HepG2 (cell line): ENCODE data around the gene SEMA3B. TPM values are rescaled to one million over a fixed set of nuclear protein-coding genes. Genes with fewer than 3 reads are reported as not detected.

Experiments used
- ARID5B ChIP-seq: IDR thresholded peaks from 2 replicates; pipeline ENCODE4 v1.4.0; 2020; ENCODE audit warnings: mild to moderate bottlenecking, missing genetic modification reagents
- ETV6 ChIP-seq: sonication (generic); formaldehyde crosslinking; conservative IDR thresholded peaks from 2 replicates; pipeline ENCODE4 v1.4.0; 2020; ENCODE audit warnings: missing genetic modification reagents
- MYNN ChIP-seq: sonication (generic); formaldehyde crosslinking; IDR thresholded peaks from 2 replicates; pipeline ENCODE4 v1.4.0; 2020; ENCODE audit warnings: mild to moderate bottlenecking, low read depth, missing genetic modification reagents
- NBN ChIP-seq: fragments of 450-650 bp; conservative IDR thresholded peaks from 2 replicates; pipeline ENCODE4 v1.6.1; 2017
- NCOA1 ChIP-seq: sonication (generic); formaldehyde crosslinking; IDR thresholded peaks from 2 replicates; pipeline ENCODE4 v1.9.0; 2021; ENCODE audit warnings: missing genetic modification reagents
- TAF15 ChIP-seq: fragments of 200-400 bp; formaldehyde crosslinking; IDR thresholded peaks from one replicate; pipeline ENCODE4 v1.6.1; 2018; ENCODE audit warnings: mild to moderate bottlenecking, low read depth, low read length; ENCODE audit not compliant: poor library complexity, severe bottlenecking
- ZMYM4 ChIP-seq: sonication (generic); formaldehyde crosslinking; IDR thresholded peaks from 2 replicates; pipeline ENCODE4 v1.8.1; 2023; ENCODE audit warnings: mild to moderate bottlenecking, missing genetic modification reagents
- polyA plus RNA-seq, 8 experiments: library from polyadenylated mRNA; depleted of rRNA in 3 of 8; stranded (reverse) in 7 of 8; unstranded in 1 of 8; fragments of >200 nt; fragmentation: Illumina TruSeq in 4 of 8; extraction: Trizol in 4 of 8; gene quantifications; 2 replicates each; pipeline versions ENCODE4 v1.2.1 to v1.2.3, GENCODE V29; 2011 to 2016; ENCODE audit warnings: low read depth in 4 of 8, missing spikeins in 1 of 8, mixed read lengths in 1 of 8; ENCODE audit not compliant: insufficient read depth in 1 of 8
- total RNA-seq, 5 experiments: library from RNA; depleted of rRNA; stranded (reverse); fragments of >200 nt; fragmentation: Illumina TruSeq; extraction: Trizol; gene quantifications; 2 replicates each; pipeline ENCODE4 v1.2.3, GENCODE V29; 2016; ENCODE audit warnings: low read depth in 1 of 5
- TF ChIP-seq, protein P1 (sequence below): sonication (generic); formaldehyde crosslinking; IDR thresholded peaks from 2 replicates; pipeline ENCODE4 v1.9.0; 2021; ENCODE audit warnings: mild to moderate bottlenecking, missing genetic modification reagents
- TF ChIP-seq, protein P2 (sequence below): sonication (generic); formaldehyde crosslinking; IDR thresholded peaks from 2 replicates; pipeline ENCODE4 v1.4.0; 2020; ENCODE audit warnings: missing genetic modification reagents, borderline replicate concordance
- TF ChIP-seq, protein P3 (sequence below): sonication (generic); formaldehyde crosslinking; IDR thresholded peaks from 2 replicates; pipeline ENCODE4 v1.4.0; 2020; ENCODE audit warnings: mild to moderate bottlenecking, missing genetic modification reagents, borderline replicate concordance

The SEMA3B gene
- total and polyA plus RNA-seq, 2 of the 13 experiments (the other 11 are each of a cell fraction or from before 2014, with no cell fraction given) = 93.2 to 158 TPM

- TF ChIP-seq ARID5B (CRISPR knock-in tag) = no peak
- TF ChIP-seq, protein P1, sequence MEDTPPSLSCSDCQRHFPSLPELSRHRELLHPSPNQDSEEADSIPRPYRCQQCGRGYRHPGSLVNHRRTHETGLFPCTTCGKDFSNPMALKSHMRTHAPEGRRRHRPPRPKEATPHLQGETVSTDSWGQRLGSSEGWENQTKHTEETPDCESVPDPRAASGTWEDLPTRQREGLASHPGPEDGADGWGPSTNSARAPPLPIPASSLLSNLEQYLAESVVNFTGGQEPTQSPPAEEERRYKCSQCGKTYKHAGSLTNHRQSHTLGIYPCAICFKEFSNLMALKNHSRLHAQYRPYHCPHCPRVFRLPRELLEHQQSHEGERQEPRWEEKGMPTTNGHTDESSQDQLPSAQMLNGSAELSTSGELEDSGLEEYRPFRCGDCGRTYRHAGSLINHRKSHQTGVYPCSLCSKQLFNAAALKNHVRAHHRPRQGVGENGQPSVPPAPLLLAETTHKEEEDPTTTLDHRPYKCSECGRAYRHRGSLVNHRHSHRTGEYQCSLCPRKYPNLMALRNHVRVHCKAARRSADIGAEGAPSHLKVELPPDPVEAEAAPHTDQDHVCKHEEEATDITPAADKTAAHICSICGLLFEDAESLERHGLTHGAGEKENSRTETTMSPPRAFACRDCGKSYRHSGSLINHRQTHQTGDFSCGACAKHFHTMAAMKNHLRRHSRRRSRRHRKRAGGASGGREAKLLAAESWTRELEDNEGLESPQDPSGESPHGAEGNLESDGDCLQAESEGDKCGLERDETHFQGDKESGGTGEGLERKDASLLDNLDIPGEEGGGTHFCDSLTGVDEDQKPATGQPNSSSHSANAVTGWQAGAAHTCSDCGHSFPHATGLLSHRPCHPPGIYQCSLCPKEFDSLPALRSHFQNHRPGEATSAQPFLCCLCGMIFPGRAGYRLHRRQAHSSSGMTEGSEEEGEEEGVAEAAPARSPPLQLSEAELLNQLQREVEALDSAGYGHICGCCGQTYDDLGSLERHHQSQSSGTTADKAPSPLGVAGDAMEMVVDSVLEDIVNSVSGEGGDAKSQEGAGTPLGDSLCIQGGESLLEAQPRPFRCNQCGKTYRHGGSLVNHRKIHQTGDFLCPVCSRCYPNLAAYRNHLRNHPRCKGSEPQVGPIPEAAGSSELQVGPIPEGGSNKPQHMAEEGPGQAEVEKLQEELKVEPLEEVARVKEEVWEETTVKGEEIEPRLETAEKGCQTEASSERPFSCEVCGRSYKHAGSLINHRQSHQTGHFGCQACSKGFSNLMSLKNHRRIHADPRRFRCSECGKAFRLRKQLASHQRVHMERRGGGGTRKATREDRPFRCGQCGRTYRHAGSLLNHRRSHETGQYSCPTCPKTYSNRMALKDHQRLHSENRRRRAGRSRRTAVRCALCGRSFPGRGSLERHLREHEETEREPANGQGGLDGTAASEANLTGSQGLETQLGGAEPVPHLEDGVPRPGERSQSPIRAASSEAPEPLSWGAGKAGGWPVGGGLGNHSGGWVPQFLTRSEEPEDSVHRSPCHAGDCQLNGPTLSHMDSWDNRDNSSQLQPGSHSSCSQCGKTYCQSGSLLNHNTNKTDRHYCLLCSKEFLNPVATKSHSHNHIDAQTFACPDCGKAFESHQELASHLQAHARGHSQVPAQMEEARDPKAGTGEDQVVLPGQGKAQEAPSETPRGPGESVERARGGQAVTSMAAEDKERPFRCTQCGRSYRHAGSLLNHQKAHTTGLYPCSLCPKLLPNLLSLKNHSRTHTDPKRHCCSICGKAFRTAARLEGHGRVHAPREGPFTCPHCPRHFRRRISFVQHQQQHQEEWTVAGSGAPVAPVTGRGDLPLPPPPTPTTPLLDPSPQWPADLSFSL (CRISPR knock-in tag) = no peak
- TF ChIP-seq TAF15 = no peak
- TF ChIP-seq, protein P2, sequence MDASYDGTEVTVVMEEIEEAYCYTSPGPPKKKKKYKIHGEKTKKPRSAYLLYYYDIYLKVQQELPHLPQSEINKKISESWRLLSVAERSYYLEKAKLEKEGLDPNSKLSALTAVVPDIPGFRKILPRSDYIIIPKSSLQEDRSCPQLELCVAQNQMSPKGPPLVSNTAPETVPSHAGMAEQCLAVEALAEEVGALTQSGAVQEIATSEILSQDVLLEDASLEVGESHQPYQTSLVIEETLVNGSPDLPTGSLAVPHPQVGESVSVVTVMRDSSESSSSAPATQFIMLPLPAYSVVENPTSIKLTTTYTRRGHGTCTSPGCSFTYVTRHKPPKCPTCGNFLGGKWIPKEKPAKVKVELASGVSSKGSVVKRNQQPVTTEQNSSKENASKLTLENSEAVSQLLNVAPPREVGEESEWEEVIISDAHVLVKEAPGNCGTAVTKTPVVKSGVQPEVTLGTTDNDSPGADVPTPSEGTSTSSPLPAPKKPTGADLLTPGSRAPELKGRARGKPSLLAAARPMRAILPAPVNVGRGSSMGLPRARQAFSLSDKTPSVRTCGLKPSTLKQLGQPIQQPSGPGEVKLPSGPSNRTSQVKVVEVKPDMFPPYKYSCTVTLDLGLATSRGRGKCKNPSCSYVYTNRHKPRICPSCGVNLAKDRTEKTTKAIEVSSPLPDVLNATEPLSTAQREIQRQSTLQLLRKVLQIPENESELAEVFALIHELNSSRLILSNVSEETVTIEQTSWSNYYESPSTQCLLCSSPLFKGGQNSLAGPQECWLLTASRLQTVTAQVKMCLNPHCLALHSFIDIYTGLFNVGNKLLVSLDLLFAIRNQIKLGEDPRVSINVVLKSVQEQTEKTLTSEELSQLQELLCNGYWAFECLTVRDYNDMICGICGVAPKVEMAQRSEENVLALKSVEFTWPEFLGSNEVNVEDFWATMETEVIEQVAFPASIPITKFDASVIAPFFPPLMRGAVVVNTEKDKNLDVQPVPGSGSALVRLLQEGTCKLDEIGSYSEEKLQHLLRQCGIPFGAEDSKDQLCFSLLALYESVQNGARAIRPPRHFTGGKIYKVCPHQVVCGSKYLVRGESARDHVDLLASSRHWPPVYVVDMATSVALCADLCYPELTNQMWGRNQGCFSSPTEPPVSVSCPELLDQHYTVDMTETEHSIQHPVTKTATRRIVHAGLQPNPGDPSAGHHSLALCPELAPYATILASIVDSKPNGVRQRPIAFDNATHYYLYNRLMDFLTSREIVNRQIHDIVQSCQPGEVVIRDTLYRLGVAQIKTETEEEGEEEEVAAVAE (CRISPR knock-in tag) = no peak
- TF ChIP-seq, protein P3, sequence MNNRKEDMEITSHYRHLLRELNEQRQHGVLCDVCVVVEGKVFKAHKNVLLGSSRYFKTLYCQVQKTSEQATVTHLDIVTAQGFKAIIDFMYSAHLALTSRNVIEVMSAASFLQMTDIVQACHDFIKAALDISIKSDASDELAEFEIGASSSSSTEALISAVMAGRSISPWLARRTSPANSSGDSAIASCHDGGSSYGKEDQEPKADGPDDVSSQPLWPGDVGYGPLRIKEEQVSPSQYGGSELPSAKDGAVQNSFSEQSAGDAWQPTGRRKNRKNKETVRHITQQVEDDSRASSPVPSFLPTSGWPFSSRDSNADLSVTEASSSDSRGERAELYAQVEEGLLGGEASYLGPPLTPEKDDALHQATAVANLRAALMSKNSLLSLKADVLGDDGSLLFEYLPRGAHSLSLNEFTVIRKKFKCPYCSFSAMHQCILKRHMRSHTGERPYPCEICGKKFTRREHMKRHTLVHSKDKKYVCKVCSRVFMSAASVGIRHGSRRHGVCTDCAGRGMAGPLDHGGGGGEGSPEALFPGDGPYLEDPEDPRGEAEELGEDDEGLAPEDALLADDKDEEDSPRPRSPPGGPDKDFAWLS (CRISPR knock-in tag) = no peak
- no peak for TF ChIP-seq ETV6 (CRISPR knock-in tag)
- no peak for TF ChIP-seq NCOA1 (CRISPR knock-in tag)
- no peak for TF ChIP-seq MYNN (CRISPR knock-in tag)
- TF ChIP-seq NBN = no peak
- TF ChIP-seq ZMYM4 = 0 out of 2 replicates have a peak, but pooled peaks have one; percentile 11
Measured at GRCh38 chr3:50319894-50320625, 51.1 kb downstream of the SEMA3B start (continued).
